Adrenal gland (tissue), 5 donors: ENCODE results near the gene ADAMTS8.

Source experiments
- CTCF ChIP-seq, 6 experiments: fragments of 450-650 bp in 4 of 6; fragments of 200-600 bp in 2 of 6; sonication (generic) in 1 of 6; IDR thresholded peaks; 1 replicate in 5 of 6; 2 replicates in 1 of 6; pipeline versions ENCODE4 v1.5.1 to v1.8.0; 2016 to 2021; ENCODE audit warnings: antibody characterized with exemption in 6 of 6, mild to moderate bottlenecking in 2 of 6, moderate library complexity in 1 of 6
- POLR2A ChIP-seq, 2 donors: fragments of 450-650 bp; IDR thresholded peaks; one replicate each; pipeline ENCODE4 v1.6.1; 2017; ENCODE audit warnings: antibody characterized with exemption in 2 of 2, mild to moderate bottlenecking in 2 of 2, moderate library complexity in 1 of 2
- donor health status: DM: no; HTN: no; CAD: no.

DNA sequence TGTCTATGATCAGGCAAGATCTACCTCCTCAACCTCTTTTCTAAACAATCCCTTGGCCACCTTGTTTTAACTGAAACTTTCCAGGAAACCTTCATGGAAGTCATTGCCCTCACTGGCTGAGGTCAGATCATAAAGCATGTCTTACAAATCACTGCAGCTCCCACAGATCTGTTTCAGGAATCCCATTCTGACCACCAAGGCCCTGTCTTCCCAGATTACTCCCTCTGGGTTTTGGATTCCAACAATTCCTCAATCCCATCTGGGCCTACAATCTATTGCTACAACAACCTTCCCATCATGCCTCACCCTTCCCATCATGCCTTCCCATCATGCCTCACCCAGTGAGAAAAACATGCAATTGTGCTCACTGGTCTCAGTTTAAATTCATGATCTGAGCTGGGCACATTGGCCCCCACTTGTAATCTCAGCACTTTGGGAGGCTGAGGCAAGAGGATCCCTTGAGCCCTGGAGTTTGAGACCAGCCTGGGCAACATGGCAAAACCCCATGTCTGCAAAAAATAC, 35.9 kb upstream of the ADAMTS8 start:
- TF ChIP-seq CTCF (IDR thresholded peaks at IDR 0.05) (no peak), POLR2A (IDR thresholded peaks at IDR 0.05) (no peak)
